GM12878 (cell line): ENCODE results near the gene CCDC187.

Source experiments
- CEBPB ChIP-seq, 2 experiments: fragments of 150-350 bp in 1 of 2; IDR thresholded peaks; 2 replicates each; pipeline ENCODE4 v1.6.1; 2012 to 2014; ENCODE audit warnings: low read depth in 2 of 2, low read length in 2 of 2, borderline replicate concordance in 1 of 2, inconsistent platforms in 1 of 2
- EP300 ChIP-seq, 2 experiments: fragments of 150-350 bp in 1 of 2; IDR thresholded peaks; 2 replicates each; pipeline ENCODE4 v1.6.1; 2011 to 2012; ENCODE audit warnings: low read depth in 2 of 2, low read length in 2 of 2, borderline replicate concordance in 1 of 2, improper control_type of control experiment in 1 of 2, inconsistent platforms in 1 of 2; ENCODE audit not compliant: control insufficient read depth in 1 of 2
- FOXK2 ChIP-seq: fragments of 450-650 bp; IDR thresholded peaks from 2 replicates; pipeline ENCODE4 v1.6.1; 2017; ENCODE audit warnings: mild to moderate bottlenecking, moderate library complexity
- NRF1 ChIP-seq: conservative IDR thresholded peaks from 2 replicates; pipeline ENCODE4 v1.6.1; 2011; ENCODE audit warnings: mild to moderate bottlenecking, low read depth, low read length, improper control_type of control experiment
- POLR2A ChIP-seq: IDR thresholded peaks from 2 replicates; pipeline ENCODE4 v1.6.1; 2011; ENCODE audit warnings: low read depth, mild to moderate bottlenecking, low read length
- RB1 ChIP-seq: fragments of 450-650 bp; formaldehyde crosslinking; IDR thresholded peaks from 2 replicates; pipeline ENCODE4 v1.6.1; 2017; ENCODE audit warnings: mild to moderate bottlenecking, borderline replicate concordance
- SREBF1 ChIP-seq: IDR thresholded peaks from 2 replicates; pipeline ENCODE4 v1.6.1; 2012; ENCODE audit warnings: mild to moderate bottlenecking, low read length
- SUZ12 ChIP-seq: fragments of 200-600 bp; sonication (generic); IDR thresholded peaks from one replicate; pipeline ENCODE4 v1.6.1; 2018; ENCODE audit warnings: antibody characterized with exemption, mild to moderate bottlenecking; ENCODE audit not compliant: unreplicated experiment
- TAF1 ChIP-seq: IDR thresholded peaks from 2 replicates; pipeline ENCODE4 v1.6.1; 2011; ENCODE audit warnings: mild to moderate bottlenecking, low read depth, low read length, borderline replicate concordance
- TF ChIP-seq, protein P1 (sequence below), 3 experiments: IDR thresholded peaks in 2 of 3; conservative IDR thresholded peaks in 1 of 3; 2 replicates each; pipeline ENCODE4 v1.5.1; 2011; ENCODE audit warnings: low read depth in 3 of 3, low read length in 3 of 3, mild to moderate bottlenecking in 3 of 3, control low read depth in 2 of 3, moderate library complexity in 2 of 3, inconsistent platforms in 1 of 3, mixed read lengths in 1 of 3; ENCODE audit not compliant: control insufficient read depth in 2 of 3, insufficient read depth in 1 of 3; ENCODE audit errors: extremely low read depth in 1 of 3
- TF ChIP-seq, protein P2 (sequence below): IDR thresholded peaks from 2 replicates; pipeline ENCODE4 v1.6.1; 2011; ENCODE audit warnings: low read depth, low read length, improper control_type of control experiment, borderline replicate concordance

DNA sequence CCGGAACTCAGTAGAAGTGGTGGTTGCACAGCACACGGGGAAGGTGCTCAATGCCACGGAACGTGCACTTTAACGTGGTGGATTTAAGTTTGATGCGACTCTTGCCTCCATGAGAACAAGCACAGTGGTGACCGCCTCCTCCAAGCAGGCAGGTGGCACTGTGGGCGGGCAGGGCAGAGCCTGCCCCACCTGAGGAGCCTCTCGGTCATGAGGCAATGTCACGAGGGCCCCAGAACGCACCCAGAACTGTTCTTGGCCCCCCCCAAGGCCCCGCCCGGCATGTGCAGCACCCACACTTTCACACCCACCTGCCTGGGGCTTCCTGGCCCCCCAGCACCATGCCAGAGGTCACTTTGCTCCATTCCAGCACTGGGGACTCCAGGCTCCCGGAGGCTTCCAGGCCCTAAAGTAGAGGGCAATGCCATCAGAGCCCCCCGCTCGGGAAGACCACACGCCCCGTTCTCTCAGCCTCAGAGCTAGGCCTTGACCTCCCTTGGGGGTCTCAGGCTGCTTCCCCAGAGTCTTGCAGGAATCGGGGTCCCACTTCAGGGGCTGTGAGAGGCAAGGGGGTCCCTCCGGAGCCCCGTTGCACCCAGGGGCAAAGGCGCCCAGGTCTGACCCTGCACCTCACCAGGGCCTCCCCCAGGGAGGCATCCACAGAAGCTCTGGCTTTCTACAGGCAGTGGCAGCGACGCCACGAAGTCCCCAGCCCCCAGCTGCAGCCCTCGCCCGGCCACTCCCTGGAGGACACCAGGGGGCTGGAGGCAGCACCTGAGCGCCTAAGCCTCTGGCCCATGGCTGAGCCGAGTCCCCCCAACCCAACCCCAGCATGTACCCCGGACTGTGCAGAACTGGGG is 14.0 kb downstream of the CCDC187 start:
- TF ChIP-seq NRF1: no peak
- TF ChIP-seq, protein P1, sequence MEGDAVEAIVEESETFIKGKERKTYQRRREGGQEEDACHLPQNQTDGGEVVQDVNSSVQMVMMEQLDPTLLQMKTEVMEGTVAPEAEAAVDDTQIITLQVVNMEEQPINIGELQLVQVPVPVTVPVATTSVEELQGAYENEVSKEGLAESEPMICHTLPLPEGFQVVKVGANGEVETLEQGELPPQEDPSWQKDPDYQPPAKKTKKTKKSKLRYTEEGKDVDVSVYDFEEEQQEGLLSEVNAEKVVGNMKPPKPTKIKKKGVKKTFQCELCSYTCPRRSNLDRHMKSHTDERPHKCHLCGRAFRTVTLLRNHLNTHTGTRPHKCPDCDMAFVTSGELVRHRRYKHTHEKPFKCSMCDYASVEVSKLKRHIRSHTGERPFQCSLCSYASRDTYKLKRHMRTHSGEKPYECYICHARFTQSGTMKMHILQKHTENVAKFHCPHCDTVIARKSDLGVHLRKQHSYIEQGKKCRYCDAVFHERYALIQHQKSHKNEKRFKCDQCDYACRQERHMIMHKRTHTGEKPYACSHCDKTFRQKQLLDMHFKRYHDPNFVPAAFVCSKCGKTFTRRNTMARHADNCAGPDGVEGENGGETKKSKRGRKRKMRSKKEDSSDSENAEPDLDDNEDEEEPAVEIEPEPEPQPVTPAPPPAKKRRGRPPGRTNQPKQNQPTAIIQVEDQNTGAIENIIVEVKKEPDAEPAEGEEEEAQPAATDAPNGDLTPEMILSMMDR (IDR thresholded peaks at IDR 0.05 in 2 of 3, conservative IDR thresholded peaks at IDR 0.05 in 1 of 3; ENCODE audit: control insufficient read depth in 2 of 3, extremely low read depth in 1 of 3, insufficient read depth in 1 of 3, low read depth in 3 of 3, low read length in 3 of 3): no peak; a peak in 1 of 6 replicates
- no peak for TF ChIP-seq EP300 (IDR thresholded peaks at IDR 0.05; ENCODE audit: borderline replicate concordance in 1 of 2, control insufficient read depth in 1 of 2, low read depth in 2 of 2, low read length in 2 of 2)
- no peak for TF ChIP-seq POLR2A
- TF ChIP-seq SREBF1: no peak
- TF ChIP-seq, protein P2, sequence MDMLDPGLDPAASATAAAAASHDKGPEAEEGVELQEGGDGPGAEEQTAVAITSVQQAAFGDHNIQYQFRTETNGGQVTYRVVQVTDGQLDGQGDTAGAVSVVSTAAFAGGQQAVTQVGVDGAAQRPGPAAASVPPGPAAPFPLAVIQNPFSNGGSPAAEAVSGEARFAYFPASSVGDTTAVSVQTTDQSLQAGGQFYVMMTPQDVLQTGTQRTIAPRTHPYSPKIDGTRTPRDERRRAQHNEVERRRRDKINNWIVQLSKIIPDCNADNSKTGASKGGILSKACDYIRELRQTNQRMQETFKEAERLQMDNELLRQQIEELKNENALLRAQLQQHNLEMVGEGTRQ: no peak
- no peak for TF ChIP-seq RB1
- TF ChIP-seq TAF1: no peak
- no peak for TF ChIP-seq SUZ12
- no peak for TF ChIP-seq FOXK2
- TF ChIP-seq CEBPB (IDR thresholded peaks at IDR 0.05; ENCODE audit: borderline replicate concordance in 1 of 2, low read depth in 2 of 2, low read length in 2 of 2): no peak
